Measurements from ENCODE around the gene MAPKBP1.

MAPKBP1 gene

GRCh38 chr15:41874736-41875135 lies 100.5 kb downstream of the MAPKBP1 start:
- DNase-seq: no peak

GRCh38 chr15:41876007-41876406 lies 101.7 kb downstream of the MAPKBP1 start:
- DNase-seq: no peak

GRCh38 chr15:41876689-41877088 lies 102.4 kb downstream of the MAPKBP1 start:
- DNase-seq: no peak

All from NCI-H146 (cell line).